Retinal pigment epithelial cell (primary cell): ENCODE data around the gene MPDZ.

ENCODE experiments used
- DNase-seq: peaks from one replicate; pipeline ENCODE4 v3.0.0-alpha.2; 2010; ENCODE audit warnings: low read depth
- H3K4me3 ChIP-seq: 2 replicates; pipeline ENCODE4 v1.5.1; 2011; ENCODE audit warnings: mild to moderate bottlenecking, low read length, control low read depth, moderate library complexity
- CTCF ChIP-seq: conservative IDR thresholded peaks from 2 replicates; pipeline ENCODE4 v1.5.1; 2011; ENCODE audit warnings: low read depth, low read length, control low read depth, inconsistent platforms

Gene MPDZ

DNA sequence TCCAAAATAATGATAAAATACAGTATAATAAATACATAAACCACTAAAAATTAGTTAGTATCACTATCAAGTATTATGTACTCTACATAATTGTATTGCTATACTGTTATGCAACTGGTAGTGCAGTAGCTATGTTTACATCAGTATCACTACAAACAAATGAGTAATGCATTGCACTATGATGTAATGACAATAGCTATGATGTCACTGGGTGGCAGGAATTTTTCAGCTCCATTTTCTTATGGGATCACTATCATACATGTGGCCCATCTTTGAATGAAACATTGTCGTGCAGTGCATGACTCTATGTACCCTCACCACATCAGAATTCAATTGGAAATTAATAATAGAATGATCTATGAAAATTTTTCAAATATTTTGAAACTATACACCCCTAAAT is 201.3 kb downstream of the MPDZ start:
- no peak overlapping the region for H3K4me3 ChIP-seq
- no peak for DNase-seq
- no peak for TF ChIP-seq CTCF

GRCh38 chr9:13076616-13077015 is 202.9 kb downstream of the MPDZ start:
- no peak for TF ChIP-seq CTCF
- no peak overlapping the region for H3K4me3 ChIP-seq
- no peak for DNase-seq

GRCh38 chr9:13071921-13072320 is 207.6 kb downstream of the MPDZ start:
- no peak for DNase-seq
- no peak for TF ChIP-seq CTCF
- H3K4me3 ChIP-seq, result no peak overlapping the region

- DNase-seq, result no peak
- no peak for TF ChIP-seq CTCF
- H3K4me3 ChIP-seq, result no peak overlapping the region
These were observed 208.6 kb downstream of the MPDZ start for GRCh38 chr9:13070612-13071595.

DNA sequence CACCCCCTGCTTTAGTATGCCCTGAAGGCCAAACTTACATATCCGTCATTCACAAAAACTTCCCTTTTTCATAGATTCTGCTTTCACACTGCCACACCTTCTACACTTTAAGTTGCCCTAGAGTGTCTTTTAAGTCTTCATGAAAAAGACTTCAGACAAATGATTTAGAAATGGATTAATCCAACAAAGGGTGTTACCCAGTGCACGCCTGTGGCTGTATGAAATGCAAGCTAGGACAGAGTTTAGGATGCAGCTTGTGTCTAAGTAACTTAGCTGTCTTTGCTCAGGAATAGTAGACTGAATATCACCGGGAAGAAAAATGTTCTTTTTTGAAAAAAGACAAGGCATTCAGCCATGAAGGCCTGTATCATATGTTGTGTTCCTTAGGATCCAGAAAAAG is 210.0 kb downstream of the MPDZ start:
- DNase-seq, result no peak
- H3K4me3 ChIP-seq, result no peak overlapping the region
- TF ChIP-seq CTCF, result no peak

GRCh38 chr9:13064676-13065075 is 214.8 kb downstream of the MPDZ start:
- no peak for DNase-seq
- TF ChIP-seq CTCF, result no peak
- no peak overlapping the region for H3K4me3 ChIP-seq
